Prostate gland (tissue), 2 donors: ENCODE results near the gene ARHGEF3.

ENCODE experiments used
- POLR2A ChIP-seq: fragments of 450-650 bp; IDR thresholded peaks from one replicate; pipeline ENCODE4 v1.6.1; 2016; ENCODE audit warnings: antibody characterized with exemption, mild to moderate bottlenecking
- POLR2AphosphoS5 ChIP-seq: sonication (generic); formaldehyde crosslinking; IDR thresholded peaks from one replicate; pipeline ENCODE4 v1.6.1; 2017; ENCODE audit warnings: antibody characterized with exemption
- TF ChIP-seq, protein P1 (sequence below), 4 experiments: fragments of 200-600 bp in 2 of 4; fragments of 450-650 bp in 2 of 4; sonication (generic) in 2 of 4; IDR thresholded peaks; 1 replicate in 3 of 4; 2 replicates in 1 of 4; pipeline ENCODE4 v1.5.1; 2016 to 2019; ENCODE audit warnings: antibody characterized with exemption in 4 of 4, mild to moderate bottlenecking in 2 of 4, moderate library complexity in 2 of 4

DNA sequence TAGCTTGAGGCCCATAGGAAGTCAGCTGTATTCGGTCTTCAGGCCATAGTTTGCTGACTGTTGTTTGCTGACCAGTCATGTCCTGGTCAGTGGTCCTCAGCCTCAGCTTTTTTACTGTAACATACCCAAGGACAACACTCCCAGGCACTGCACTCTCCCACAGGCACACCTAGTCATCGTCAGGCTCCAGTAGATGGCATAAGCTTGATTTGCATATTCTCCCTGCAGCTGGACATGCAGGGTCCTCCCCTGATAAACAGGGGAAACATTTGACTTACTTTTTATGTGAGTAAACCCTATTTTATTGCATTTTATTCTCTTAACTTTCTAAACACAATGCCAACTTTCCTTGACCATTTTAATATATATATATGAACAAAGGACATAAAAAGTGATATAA is 22.9 kb downstream of the ARHGEF3 start:
- TF ChIP-seq POLR2A = no peak
- TF ChIP-seq POLR2AphosphoS5 = no peak
- TF ChIP-seq, protein P1, sequence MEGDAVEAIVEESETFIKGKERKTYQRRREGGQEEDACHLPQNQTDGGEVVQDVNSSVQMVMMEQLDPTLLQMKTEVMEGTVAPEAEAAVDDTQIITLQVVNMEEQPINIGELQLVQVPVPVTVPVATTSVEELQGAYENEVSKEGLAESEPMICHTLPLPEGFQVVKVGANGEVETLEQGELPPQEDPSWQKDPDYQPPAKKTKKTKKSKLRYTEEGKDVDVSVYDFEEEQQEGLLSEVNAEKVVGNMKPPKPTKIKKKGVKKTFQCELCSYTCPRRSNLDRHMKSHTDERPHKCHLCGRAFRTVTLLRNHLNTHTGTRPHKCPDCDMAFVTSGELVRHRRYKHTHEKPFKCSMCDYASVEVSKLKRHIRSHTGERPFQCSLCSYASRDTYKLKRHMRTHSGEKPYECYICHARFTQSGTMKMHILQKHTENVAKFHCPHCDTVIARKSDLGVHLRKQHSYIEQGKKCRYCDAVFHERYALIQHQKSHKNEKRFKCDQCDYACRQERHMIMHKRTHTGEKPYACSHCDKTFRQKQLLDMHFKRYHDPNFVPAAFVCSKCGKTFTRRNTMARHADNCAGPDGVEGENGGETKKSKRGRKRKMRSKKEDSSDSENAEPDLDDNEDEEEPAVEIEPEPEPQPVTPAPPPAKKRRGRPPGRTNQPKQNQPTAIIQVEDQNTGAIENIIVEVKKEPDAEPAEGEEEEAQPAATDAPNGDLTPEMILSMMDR (IDR thresholded peaks at IDR 0.05) = no peak
